ENCODE results near the gene PNPLA6.

PNPLA6 gene

GRCh38 chr19:7529246-7529600 is 6.3 kb upstream of the PNPLA6 start:
- Histone ChIP-seq H2BK120ac (ENCODE audit: low read depth, low read length) (no peak overlapping the region), H2BK12ac (ENCODE audit: low read length) (no peak overlapping the region), H3K18ac (ENCODE audit: low read length) (no peak overlapping the region), H3K9me3 (replicated peaks in 1 of 2; ENCODE audit: control insufficient read depth in 2 of 2, insufficient read depth in 1 of 2, low read depth in 1 of 2, low read length in 2 of 2) (no peaks in the 10 kb centered on the region), H3K27me3 (ENCODE audit: control insufficient read depth in 3 of 3, insufficient read depth in 3 of 3, low read depth in 1 of 3, low read length in 3 of 3) (no peaks in the 10 kb centered on the region), H3K23ac (ENCODE audit: low read depth, low read length, poor library complexity) (no peak overlapping the region), H3K36me3 (replicated peaks in 1 of 2; ENCODE audit: control insufficient read depth in 2 of 2, insufficient read depth in 2 of 2, low read length in 2 of 2) (peaks cover 9 to 15% of the 10 kb centered on the region in 2 donors), H3K27ac (replicated peaks; ENCODE audit: low read length) (no peak overlapping the region), H2AK5ac (ENCODE audit: low read depth, low read length) (peak overlapping the region; percentile 7), H3K4me2 (ENCODE audit: insufficient read depth, low read length, poor library complexity, severe bottlenecking) (no peak overlapping the region), H2BK5ac (ENCODE audit: low read length) (no peak overlapping the region), H4K91ac (ENCODE audit: low read depth, low read length, poor library complexity) (no peak overlapping the region), H2BK15ac (ENCODE audit: low read length) (no peak overlapping the region), H3K79me1 (ENCODE audit: low read depth, low read length) (no peaks in the 10 kb centered on the region), H2AFZ (ENCODE audit: low read length) (no peak overlapping the region), H4K8ac (ENCODE audit: low read depth, low read length) (no peak overlapping the region), H3K14ac (ENCODE audit: low read length) (no peak overlapping the region), H3K4me1 (ENCODE audit: control insufficient read depth in 2 of 2, insufficient read depth in 1 of 2, low read depth in 1 of 2, low read length in 2 of 2) (peaks cover 3 to 6% of the 10 kb centered on the region in 2 donors), H3K9ac (ENCODE audit: low read depth, low read length, poor library complexity) (no peak overlapping the region), H3K4me3 (ENCODE audit: low read length in 2 of 2) (no peak overlapping the region), H3K4ac (ENCODE audit: low read length) (no peak overlapping the region)
- DNase-seq (ENCODE audit: low spot score): no peak
- WGBS, 2 donors (ENCODE audit: extremely low coverage in 2 of 2, insufficient read length in 2 of 2, insufficient replicate concordance in 1 of 2): no CpG with 5 or more reads among the region's 15 CpGs

- Histone ChIP-seq H3K4me2 (ENCODE audit: insufficient read depth, low read length, poor library complexity, severe bottlenecking) (no peak overlapping the region), H3K4me1 (ENCODE audit: control insufficient read depth in 2 of 2, insufficient read depth in 1 of 2, low read depth in 1 of 2, low read length in 2 of 2) (peaks cover 3 to 6% of the 10 kb centered on the region in 2 donors), H3K23ac (ENCODE audit: low read depth, low read length, poor library complexity) (no peak overlapping the region), H3K9ac (ENCODE audit: low read depth, low read length, poor library complexity) (peak overlapping the region; percentile 21), H2BK5ac (ENCODE audit: low read length) (no peak overlapping the region), H3K27ac (replicated peaks; ENCODE audit: low read length) (no peak overlapping the region), H4K91ac (ENCODE audit: low read depth, low read length, poor library complexity) (no peak overlapping the region), H3K79me1 (ENCODE audit: low read depth, low read length) (no peaks in the 10 kb centered on the region), H2AFZ (ENCODE audit: low read length) (no peak overlapping the region), H3K14ac (ENCODE audit: low read length) (no peak overlapping the region), H2BK12ac (ENCODE audit: low read length) (no peak overlapping the region), H3K4me3 (ENCODE audit: low read length in 2 of 2) (no peak overlapping the region), H3K18ac (ENCODE audit: low read length) (no peak overlapping the region), H2BK15ac (ENCODE audit: low read length) (no peak overlapping the region), H2AK5ac (ENCODE audit: low read depth, low read length) (no peak overlapping the region), H4K8ac (ENCODE audit: low read depth, low read length) (no peak overlapping the region), H3K4ac (ENCODE audit: low read length) (no peak overlapping the region), H3K36me3 (replicated peaks in 1 of 2; ENCODE audit: control insufficient read depth in 2 of 2, insufficient read depth in 2 of 2, low read length in 2 of 2) (peaks cover 9 to 15% of the 10 kb centered on the region in 2 donors), H3K27me3 (ENCODE audit: control insufficient read depth in 3 of 3, insufficient read depth in 3 of 3, low read depth in 1 of 3, low read length in 3 of 3) (no peaks in the 10 kb centered on the region), H3K9me3 (replicated peaks in 1 of 2; ENCODE audit: control insufficient read depth in 2 of 2, insufficient read depth in 1 of 2, low read depth in 1 of 2, low read length in 2 of 2) (no peaks in the 10 kb centered on the region), H2BK120ac (ENCODE audit: low read depth, low read length) (no peak overlapping the region)
- WGBS, 2 donors (ENCODE audit: extremely low coverage in 2 of 2, insufficient read length in 2 of 2, insufficient replicate concordance in 1 of 2): no CpG with 5 or more reads among the region's 33 CpGs
- no peak for DNase-seq (ENCODE audit: low spot score)
Observed at GRCh38 chr19:7529610-7530490, 5.7 kb upstream of the PNPLA6 start.

- Histone ChIP-seq H3K9me3 (replicated peaks in 1 of 2; ENCODE audit: control insufficient read depth in 2 of 2, insufficient read depth in 1 of 2, low read depth in 1 of 2, low read length in 2 of 2) (no peaks in the 10 kb centered on the region), H3K14ac (ENCODE audit: low read length) (peak overlapping the region; percentile 31), H3K27me3 (ENCODE audit: control insufficient read depth in 3 of 3, insufficient read depth in 3 of 3, low read depth in 1 of 3, low read length in 3 of 3) (no peaks in the 10 kb centered on the region), H3K36me3 (replicated peaks in 1 of 2; ENCODE audit: control insufficient read depth in 2 of 2, insufficient read depth in 2 of 2, low read length in 2 of 2) (peaks cover 14 to 16% of the 10 kb centered on the region in 2 donors), H2AFZ (ENCODE audit: low read length) (peak overlapping the region; percentile 98), H4K91ac (ENCODE audit: low read depth, low read length, poor library complexity) (peak overlapping the region; percentile 44), H3K18ac (ENCODE audit: low read length) (peak overlapping the region; percentile 87), H3K23ac (ENCODE audit: low read depth, low read length, poor library complexity) (no peak overlapping the region), H2AK5ac (ENCODE audit: low read depth, low read length) (peak overlapping the region; percentile 94), H3K4me3 (ENCODE audit: low read length in 2 of 2) (peak overlapping the region; percentile 33 to 89), H3K4me1 (ENCODE audit: control insufficient read depth in 2 of 2, insufficient read depth in 1 of 2, low read depth in 1 of 2, low read length in 2 of 2) (peaks cover 3 to 8% of the 10 kb centered on the region in 2 donors), H2BK120ac (ENCODE audit: low read depth, low read length) (no peak overlapping the region), H3K4ac (ENCODE audit: low read length) (peak overlapping the region; percentile 56), H2BK12ac (ENCODE audit: low read length) (peak overlapping the region; percentile 77), H2BK15ac (ENCODE audit: low read length) (peak overlapping the region; percentile 42), H3K27ac (replicated peaks; ENCODE audit: low read length) (no peak overlapping the region), H3K9ac (ENCODE audit: low read depth, low read length, poor library complexity) (peak overlapping the region; percentile 74), H2BK5ac (ENCODE audit: low read length) (peak overlapping the region; percentile 93), H4K8ac (ENCODE audit: low read depth, low read length) (no peak overlapping the region), H3K4me2 (ENCODE audit: insufficient read depth, low read length, poor library complexity, severe bottlenecking) (peak overlapping the region; percentile 72), H3K79me1 (ENCODE audit: low read depth, low read length) (peaks cover 3% of the 10 kb centered on the region)
- DNase-seq (ENCODE audit: low spot score): no peak
- no CpG with 5 or more reads among the region's 30 CpGs for WGBS, 2 donors (ENCODE audit: extremely low coverage in 2 of 2, insufficient read length in 2 of 2, insufficient replicate concordance in 1 of 2)
Observed at GRCh38 chr19:7533281-7533885, 2.1 kb upstream of the PNPLA6 start.

GRCh38 chr19:7533925-7534480 is 1.5 kb upstream of the PNPLA6 start:
- H2BK12ac ChIP-seq (ENCODE audit: low read length): no peak overlapping the region
- H2BK15ac ChIP-seq (ENCODE audit: low read length): peak overlapping the region; percentile 89
- peak overlapping the region; percentile 98 for H2BK5ac ChIP-seq (ENCODE audit: low read length)
- no peak overlapping the region for H3K14ac ChIP-seq (ENCODE audit: low read length)
- H2AK5ac ChIP-seq (ENCODE audit: low read depth, low read length): no peak overlapping the region
- H3K18ac ChIP-seq (ENCODE audit: low read length): peak overlapping the region; percentile 95
- WGBS, 2 donors (ENCODE audit: extremely low coverage in 2 of 2, insufficient read length in 2 of 2, insufficient replicate concordance in 1 of 2): no CpG with 5 or more reads among the region's 41 CpGs
- H3K4ac ChIP-seq (ENCODE audit: low read length): no peak overlapping the region
- peaks cover 3% of the 10 kb centered on the region for H3K79me1 ChIP-seq (ENCODE audit: low read depth, low read length)
- DNase-seq (ENCODE audit: low spot score): peak; percentile 78
- peak overlapping the region; percentile 95 for H3K9ac ChIP-seq (ENCODE audit: low read depth, low read length, poor library complexity)
- peak overlapping the region; percentile 89 to 100 for H3K4me3 ChIP-seq (ENCODE audit: low read length in 2 of 2)
- H3K27ac ChIP-seq (replicated peaks; ENCODE audit: low read length): peak overlapping the region; percentile 97
- peaks cover 13 to 17% of the 10 kb centered on the region in 2 donors for H3K36me3 ChIP-seq (replicated peaks in 1 of 2; ENCODE audit: control insufficient read depth in 2 of 2, insufficient read depth in 2 of 2, low read length in 2 of 2)
- no peak overlapping the region for H4K8ac ChIP-seq (ENCODE audit: low read depth, low read length)
- no peak overlapping the region for H4K91ac ChIP-seq (ENCODE audit: low read depth, low read length, poor library complexity)
- no peaks in the 10 kb centered on the region for H3K9me3 ChIP-seq (replicated peaks in 1 of 2; ENCODE audit: control insufficient read depth in 2 of 2, insufficient read depth in 1 of 2, low read depth in 1 of 2, low read length in 2 of 2)
- H3K4me1 ChIP-seq (ENCODE audit: control insufficient read depth in 2 of 2, insufficient read depth in 1 of 2, low read depth in 1 of 2, low read length in 2 of 2): peaks cover 3 to 8% of the 10 kb centered on the region in 2 donors
- H2BK120ac ChIP-seq (ENCODE audit: low read depth, low read length): peak overlapping the region; percentile 94
- H3K27me3 ChIP-seq (ENCODE audit: control insufficient read depth in 3 of 3, insufficient read depth in 3 of 3, low read depth in 1 of 3, low read length in 3 of 3): no peaks in the 10 kb centered on the region
- H3K23ac ChIP-seq (ENCODE audit: low read depth, low read length, poor library complexity): peak overlapping the region; percentile 65
- H2AFZ ChIP-seq (ENCODE audit: low read length): peak overlapping the region; percentile 98
- H3K4me2 ChIP-seq (ENCODE audit: insufficient read depth, low read length, poor library complexity, severe bottlenecking): peak overlapping the region; percentile 76
